Caki2 (cell line): Measurements from ENCODE around the gene KRTAP5-1. TPM values are rescaled to one million over a fixed set of nuclear protein-coding genes. Genes with fewer than 3 reads are reported as not detected.
"Not testable (repeated sequence)": the region's sequence is repeated elsewhere in the genome, so short reads cannot be mapped to it uniquely, and the experiment has no call there.

Experiments
- DNase-seq: peaks from one replicate; pipeline ENCODE4 v3.0.0-alpha.2; 2015; ENCODE audit warnings: low read depth
- in situ Hi-C: cut with HindIII; loops from 2 replicates; pipeline ENCODE4 v1.10.0; 2016; ENCODE audit warnings: low sequenced_read_pairs, low pct_unique_long_range_greater_than_20kb, mixed read lengths
- total RNA-seq: library from RNA; depleted of rRNA; stranded (reverse); fragments of >200 nt; shearing (Covaris generic); gene quantifications from 2 replicates; pipeline ENCODE4 v1.2.3, GENCODE V29; 2014; ENCODE audit warnings: low replicate concordance

Gene KRTAP5-1
- total RNA-seq, 1 experiment from 2014 or later, result not detected

GRCh38 chr11:1605923-1606322, 20.8 kb upstream of the KRTAP5-1 start:
- in situ Hi-C loops, DNase-seq: not testable (repeated sequence)

- no peak for DNase-seq
- in situ Hi-C loops, result no loop called here
These were observed 19.6 kb upstream of the KRTAP5-1 start for GRCh38 chr11:1604711-1605110.

- in situ Hi-C loops, result no loop called here
- no peak for DNase-seq
These were observed 19.1 kb upstream of the KRTAP5-1 start for GRCh38 chr11:1604181-1604580.

- no peak for DNase-seq
- in situ Hi-C loops, result no loop called here
These were observed 18.5 kb upstream of the KRTAP5-1 start for GRCh38 chr11:1603629-1604028.

- not testable (repeated sequence) for DNase-seq
These were observed 16.6 kb upstream of the KRTAP5-1 start for GRCh38 chr11:1601663-1602062.

GRCh38 chr11:1600626-1601025, 15.5 kb upstream of the KRTAP5-1 start:
- DNase-seq, result no peak
- in situ Hi-C loops, result no loop called here

More at GRCh38 chr11:1601663-1602062, 16.6 kb upstream of the KRTAP5-1 start:
- in situ Hi-C loops, result not testable (repeated sequence)

GRCh38 chr11:1598816-1599215, 13.7 kb upstream of the KRTAP5-1 start:
- no peak for DNase-seq
- in situ Hi-C loops, result no loop called here

GRCh38 chr11:1598406-1598805, 13.3 kb upstream of the KRTAP5-1 start:
- in situ Hi-C loops, result not testable (repeated sequence)

GRCh38 chr11:1597994-1598380, 12.9 kb upstream of the KRTAP5-1 start, which contains the start of gene KRTAP5-2:
KRTAP5-2 (minus strand) TSS chr11:1598294; CDS start chr11:1598250, 44 bp downstream.
- in situ Hi-C loops, result no loop called here
- no peak for DNase-seq

More at GRCh38 chr11:1598406-1598805, 13.3 kb upstream of the KRTAP5-1 start:
- DNase-seq, result not testable (repeated sequence)

GRCh38 chr11:1597331-1597993, 12.4 kb upstream of the KRTAP5-1 start:
- in situ Hi-C loops, result no loop called here

GRCh38 chr11:1596576-1597121, 11.6 kb upstream of the KRTAP5-1 start:
- in situ Hi-C loops, DNase-seq: not testable (repeated sequence)

More at GRCh38 chr11:1597331-1597993, 12.4 kb upstream of the KRTAP5-1 start:
- DNase-seq, result no peak

- in situ Hi-C loops, DNase-seq: not testable (repeated sequence)
These were observed 11.0 kb upstream of the KRTAP5-1 start for GRCh38 chr11:1595994-1596575.

- DNase-seq, result no peak
These were observed 7.5 kb upstream of the KRTAP5-1 start for GRCh38 chr11:1592628-1593027.

GRCh38 chr11:1589996-1590395, 4.9 kb upstream of the KRTAP5-1 start:
- in situ Hi-C loops, result no loop called here
- no peak for DNase-seq

More at GRCh38 chr11:1592628-1593027, 7.5 kb upstream of the KRTAP5-1 start:
- in situ Hi-C loops, result no loop called here

- in situ Hi-C loops, DNase-seq: not testable (repeated sequence)
These were observed 4.3 kb upstream of the KRTAP5-1 start for GRCh38 chr11:1589191-1589963.

GRCh38 chr11:1586699-1587098, 1.6 kb upstream of the KRTAP5-1 start:
- in situ Hi-C loops, result no loop called here
- no peak for DNase-seq

GRCh38 chr11:1582909-1583308, 2.2 kb downstream of the KRTAP5-1 start:
- DNase-seq, in situ Hi-C loops: not testable (repeated sequence)

- in situ Hi-C loops, result no loop called here
These were observed 3.1 kb downstream of the KRTAP5-1 start for GRCh38 chr11:1581976-1582375.

GRCh38 chr11:1576825-1577224, 8.3 kb downstream of the KRTAP5-1 start:
- DNase-seq, result no peak
- in situ Hi-C loops, result no loop called here

More at GRCh38 chr11:1581976-1582375, 3.1 kb downstream of the KRTAP5-1 start:
- DNase-seq, result no peak
